Measurements from ENCODE around the gene PUS10.
"Not testable (repeated sequence)": the region's sequence is repeated elsewhere in the genome, so short reads cannot be mapped to it uniquely, and the experiment has no call there.

The PUS10 gene

GRCh38 chr2:60966507-60967405 lies 51.3 kb downstream of the PUS10 start:
- no peak for DNase-seq (ENCODE audit: low spot score)

GRCh38 chr2:60965499-60965785 lies 52.6 kb downstream of the PUS10 start:
- DNase-seq (ENCODE audit: low spot score), result no peak

- no peak for DNase-seq (ENCODE audit: low spot score)
Measured at GRCh38 chr2:60964651-60965498, 53.2 kb downstream of the PUS10 start.

- no peak for DNase-seq (ENCODE audit: low spot score)
Measured at GRCh38 chr2:60963190-60963589, 54.9 kb downstream of the PUS10 start.

DNA sequence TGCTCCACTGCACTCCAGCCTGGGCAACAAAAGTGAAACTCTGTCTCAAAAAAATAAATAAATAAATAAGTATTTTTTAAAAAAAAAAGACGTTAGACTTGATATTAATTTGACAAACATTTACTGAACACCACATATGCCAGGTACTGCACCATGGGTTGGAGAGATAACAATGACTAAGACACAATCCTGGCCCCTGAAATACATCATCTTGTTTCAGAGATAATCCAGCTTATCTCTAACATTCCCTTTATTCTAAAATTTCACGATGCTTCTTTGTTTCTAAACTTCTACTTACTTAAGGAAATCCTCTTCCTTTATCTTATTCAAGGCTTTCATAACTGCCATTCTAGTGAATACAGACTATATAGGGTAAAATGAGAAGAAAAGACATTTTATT lies 55.5 kb downstream of the PUS10 start:
- DNase-seq (ENCODE audit: low spot score), result no peak

DNA sequence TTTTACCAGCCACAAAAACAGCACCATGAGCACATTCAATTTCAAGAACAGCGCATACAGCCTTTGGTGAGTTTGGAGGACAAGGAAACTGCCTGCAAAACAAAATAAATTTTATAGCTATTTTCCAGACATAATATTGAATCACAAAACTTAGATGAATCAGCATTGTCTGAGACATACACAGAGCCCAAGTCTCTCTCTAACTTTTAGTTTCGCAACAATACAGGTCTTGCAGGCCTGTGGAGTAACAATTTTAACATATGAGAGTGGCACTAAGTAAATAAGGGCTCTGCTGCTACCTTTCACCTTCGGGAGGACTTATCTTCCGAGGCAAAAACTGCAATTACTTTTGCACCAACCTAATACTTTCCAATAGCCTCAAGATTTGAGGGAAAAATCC lies 56.6 kb downstream of the PUS10 start:
- DNase-seq (ENCODE audit: low spot score), result peak; percentile 57

- DNase-seq (ENCODE audit: low spot score), result no peak
Measured at GRCh38 chr2:60960706-60961105, 57.3 kb downstream of the PUS10 start.

- no peak for DNase-seq (ENCODE audit: low spot score)
Measured at GRCh38 chr2:60959501-60959900, 58.6 kb downstream of the PUS10 start.

- peak; percentile 27 for DNase-seq (ENCODE audit: low spot score)
Measured at GRCh38 chr2:60958800-60959199, 59.3 kb downstream of the PUS10 start.

DNA sequence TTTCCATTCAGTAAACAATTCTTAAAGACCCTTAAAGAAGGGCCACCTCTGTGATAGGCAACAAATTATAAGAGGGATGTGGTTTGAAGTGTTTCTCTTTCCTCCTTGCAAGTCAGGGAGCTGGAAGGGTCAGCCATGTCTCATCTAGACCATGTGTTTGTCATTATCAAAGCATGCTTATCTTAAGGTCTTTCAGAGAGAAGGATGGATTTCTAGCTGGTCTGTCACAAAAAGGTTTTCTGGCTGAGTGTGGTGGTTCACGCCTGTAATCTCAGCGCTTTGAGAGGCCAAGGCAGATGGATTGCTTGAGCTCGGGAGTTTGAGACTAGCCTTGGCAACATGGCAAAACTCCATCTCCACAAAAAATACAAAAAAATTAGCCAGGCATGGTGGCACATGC lies 59.7 kb downstream of the PUS10 start:
- peak; percentile 16 for DNase-seq (ENCODE audit: low spot score)

DNA sequence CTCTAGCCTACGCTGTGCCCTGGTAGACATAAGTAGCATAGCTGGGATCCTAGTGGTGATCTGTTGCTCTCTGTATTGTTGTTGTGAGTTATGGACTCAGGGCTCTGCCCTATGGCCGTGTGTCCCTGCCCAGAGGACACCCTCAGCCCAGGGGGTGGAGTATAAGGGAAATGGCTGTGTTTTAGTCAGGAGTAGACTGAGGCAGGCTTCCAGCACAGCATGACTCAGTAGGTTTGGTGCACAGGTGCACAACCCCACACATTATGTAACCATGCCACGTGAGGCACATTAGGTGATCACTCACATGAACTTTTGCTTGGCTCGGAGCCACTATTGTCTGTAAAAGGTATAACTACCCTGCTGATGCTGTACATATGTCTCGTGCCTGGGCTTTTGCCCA lies 60.4 kb downstream of the PUS10 start:
- no peak for DNase-seq (ENCODE audit: low spot score)

- no peak for DNase-seq (ENCODE audit: low spot score)
Measured at GRCh38 chr2:60957224-60957623, 60.8 kb downstream of the PUS10 start.

- no peak for DNase-seq (ENCODE audit: low spot score)
Measured at GRCh38 chr2:60954139-60954538, 63.9 kb downstream of the PUS10 start.

- DNase-seq (ENCODE audit: low spot score), result peak; percentile 33
Measured at GRCh38 chr2:60948926-60949579, 69.0 kb downstream of the PUS10 start.

- no peak for DNase-seq (ENCODE audit: low spot score)
Measured at GRCh38 chr2:60948161-60948560, 69.9 kb downstream of the PUS10 start.

GRCh38 chr2:60947056-60947455 lies 71.0 kb downstream of the PUS10 start:
- no peak for DNase-seq (ENCODE audit: low spot score)

DNA sequence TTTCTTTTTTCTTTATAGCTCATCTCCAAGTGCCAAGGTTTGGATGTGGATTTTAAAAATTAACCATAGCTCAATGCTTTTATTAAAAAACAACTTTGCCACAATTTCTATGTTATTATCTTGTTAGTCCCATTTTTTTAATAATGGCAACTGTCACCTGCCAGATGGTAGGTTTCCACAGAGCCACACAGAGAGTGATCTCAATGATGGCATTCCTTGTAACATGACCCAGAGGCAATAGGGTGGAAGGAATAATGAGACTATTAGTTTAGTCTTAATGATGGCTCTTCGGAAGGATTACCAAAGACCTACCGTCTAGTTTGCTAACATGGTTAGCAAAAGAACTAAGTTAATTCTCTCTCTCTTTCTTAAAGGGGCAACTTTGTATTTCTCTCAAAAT lies 72.7 kb downstream of the PUS10 start:
- DNase-seq (ENCODE audit: low spot score), result no peak

DNA sequence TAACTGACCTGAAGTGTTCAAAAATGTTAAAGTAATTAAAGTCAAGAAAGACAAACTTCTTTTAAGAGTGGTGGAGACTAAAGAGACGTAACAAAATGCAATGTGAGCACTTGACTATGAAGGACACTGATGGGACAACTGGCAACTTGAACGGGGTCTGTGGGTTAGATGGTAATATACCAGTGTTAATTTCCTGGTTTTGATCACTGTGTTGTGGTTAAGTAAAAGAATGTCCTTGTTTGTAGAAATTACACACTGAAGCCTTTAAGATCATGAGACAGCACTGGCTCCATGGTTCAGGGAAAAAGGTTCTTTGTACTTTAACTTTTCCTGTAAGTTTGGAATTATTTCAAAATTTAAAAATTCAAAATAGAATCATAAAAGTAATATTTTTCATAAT lies 78.4 kb downstream of the PUS10 start:
- DNase-seq (ENCODE audit: low spot score), result no peak

DNA sequence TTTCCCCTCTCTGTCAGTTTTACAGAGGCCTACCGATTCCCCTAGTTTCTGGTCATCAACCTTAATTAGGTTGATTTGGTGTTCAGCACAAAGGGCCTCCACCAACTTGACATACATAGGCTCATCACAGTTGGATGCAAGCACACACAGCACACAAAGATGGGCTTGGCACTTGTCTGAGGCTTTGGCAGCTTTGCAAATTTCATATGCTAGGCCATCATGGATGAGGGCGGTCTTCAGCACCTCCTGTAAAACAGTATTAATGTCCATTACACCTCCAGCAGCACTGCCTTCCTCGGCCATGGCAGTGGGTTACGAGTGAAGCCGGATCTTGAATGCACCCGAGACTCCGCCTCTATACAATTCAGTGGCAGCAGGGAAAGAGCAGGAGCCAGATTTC lies 79.8 kb downstream of the PUS10 start:
- DNase-seq (ENCODE audit: low spot score), result no peak

DNA sequence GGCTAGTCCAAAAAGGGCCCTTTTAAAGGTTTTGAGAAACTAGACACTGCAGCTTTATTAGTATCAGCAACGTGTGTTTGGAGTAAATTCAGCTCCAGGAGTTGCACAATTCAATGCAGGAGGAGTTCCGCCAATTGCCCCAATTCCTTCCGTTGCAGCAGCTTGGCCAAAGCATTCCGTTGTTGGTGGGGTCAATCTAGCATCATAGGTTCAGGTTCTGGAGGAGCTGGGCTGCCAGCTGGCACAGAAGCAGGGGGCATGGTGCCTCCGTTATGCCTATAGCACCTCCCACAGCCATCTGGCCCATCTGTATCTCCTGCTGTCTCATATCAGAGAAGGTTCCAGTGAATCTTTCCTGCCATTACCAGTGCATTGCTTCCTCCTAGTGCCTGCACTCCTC lies 81.3 kb downstream of the PUS10 start:
- DNase-seq (ENCODE audit: low spot score), result no peak

DNA sequence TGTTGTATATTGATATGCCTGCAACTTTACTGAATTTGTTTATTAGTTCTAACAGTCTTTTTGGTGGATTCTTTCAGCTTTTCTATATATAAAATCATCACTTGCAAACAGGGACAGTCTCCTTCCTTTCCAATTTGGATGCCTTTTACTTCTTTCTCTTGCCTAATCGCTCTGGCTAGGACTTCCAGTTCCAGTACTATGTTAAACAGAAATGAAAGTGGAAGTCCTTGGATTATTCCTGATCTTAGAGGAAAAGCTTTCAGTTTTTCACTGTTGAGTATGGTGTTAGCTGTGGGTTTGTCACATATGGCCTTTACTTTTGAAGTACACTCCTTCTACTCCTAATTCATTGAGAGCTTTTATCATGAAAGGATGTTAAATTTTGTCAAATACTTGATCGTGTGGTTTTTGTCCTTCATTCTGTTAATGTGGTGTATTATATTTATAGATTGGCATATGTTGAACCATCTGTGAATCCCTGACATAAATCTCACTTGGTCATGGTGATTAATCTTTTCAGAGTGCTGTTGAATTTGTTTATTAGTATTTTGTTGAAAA lies 83.8 kb downstream of the PUS10 start:
- DNase-seq (ENCODE audit: low spot score), result no peak

DNA sequence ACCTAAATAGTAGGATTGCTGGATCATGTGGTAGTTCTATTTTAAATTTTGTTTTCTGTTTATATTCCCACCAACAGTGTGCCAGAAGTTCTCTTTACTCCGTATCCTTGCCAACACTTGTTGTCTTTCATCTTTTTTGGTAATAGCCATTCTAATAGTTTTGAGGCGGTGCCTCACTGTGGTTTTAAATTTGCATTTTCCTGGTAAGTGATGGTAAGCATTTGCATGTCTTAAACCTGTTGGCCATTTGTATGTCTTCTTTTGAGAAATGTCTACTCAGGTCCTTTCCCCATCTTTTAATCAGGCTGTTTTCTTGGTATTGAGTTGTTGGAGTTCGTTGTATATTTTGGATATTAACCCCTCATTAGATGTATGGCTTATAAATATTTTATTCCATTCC lies 85.1 kb downstream of the PUS10 start:
- DNase-seq (ENCODE audit: low spot score), result no peak

GRCh38 chr2:60932061-60932460 lies 86.0 kb downstream of the PUS10 start:
- not testable (repeated sequence) for DNase-seq (ENCODE audit: low spot score)
